Neural crest cell (in vitro differentiated cells): Measurements from ENCODE around the gene SMYD2. TPM values are rescaled to one million over a fixed set of nuclear protein-coding genes. Genes with fewer than 3 reads are reported as not detected.

Experiments
- DNase-seq: peaks from one replicate; pipeline ENCODE4 v3.0.0; 2021; ENCODE audit warnings: low read depth, mixed read lengths, low spot score
- H3K27ac Mint-ChIP-seq: one replicate; pipeline ENCODE4 v1.8.0; 2021; ENCODE audit warnings: mild to moderate bottlenecking, mixed read lengths; ENCODE audit not compliant: unreplicated experiment
- H3K27me3 Mint-ChIP-seq: 2 replicates; pipeline ENCODE4 v1.8.0; 2021; ENCODE audit warnings: low read depth, mild to moderate bottlenecking, mixed read lengths
- H3K36me3 Mint-ChIP-seq: 2 replicates; pipeline ENCODE4 v1.8.0; 2021; ENCODE audit warnings: low read depth, mild to moderate bottlenecking, mixed read lengths
- H3K4me1 Mint-ChIP-seq: 2 replicates; pipeline ENCODE4 v1.8.0; 2021; ENCODE audit warnings: mixed read lengths
- H3K4me3 Mint-ChIP-seq: one replicate; pipeline ENCODE4 v1.8.0; 2021; ENCODE audit warnings: mild to moderate bottlenecking, mixed read lengths
- H3K9me3 Mint-ChIP-seq: 2 replicates; pipeline ENCODE4 v1.8.0; 2021; ENCODE audit warnings: mixed read lengths
- CTCF ChIP-seq: fragments of 200-600 bp; sonication (generic); conservative IDR thresholded peaks from 2 replicates; pipeline ENCODE4 v1.5.0; 2021; ENCODE audit warnings: antibody characterized with exemption, mild to moderate bottlenecking
- total RNA-seq: library from RNA; stranded (reverse); gene quantifications from 2 replicates; pipeline ENCODE4 v1.2.1, GENCODE V29; 2021

Gene SMYD2
- total RNA-seq, 1 donor from 2014 or later: 59.3 TPM

- DNase-seq: no peak
- Mint-ChIP-seq H3K4me3 (no peak overlapping the region), H3K9me3 (no peaks in the 10 kb centered on the region), H3K36me3 (peaks cover 31% of the 10 kb centered on the region), H3K27ac (no peak overlapping the region), H3K4me1 (peaks cover 54% of the 10 kb centered on the region), H3K27me3 (no peaks in the 10 kb centered on the region)
- peak; percentile 29 for TF ChIP-seq CTCF
These were observed 36.8 kb downstream of the SMYD2 start for GRCh38 chr1:214317734-214318133.

DNA sequence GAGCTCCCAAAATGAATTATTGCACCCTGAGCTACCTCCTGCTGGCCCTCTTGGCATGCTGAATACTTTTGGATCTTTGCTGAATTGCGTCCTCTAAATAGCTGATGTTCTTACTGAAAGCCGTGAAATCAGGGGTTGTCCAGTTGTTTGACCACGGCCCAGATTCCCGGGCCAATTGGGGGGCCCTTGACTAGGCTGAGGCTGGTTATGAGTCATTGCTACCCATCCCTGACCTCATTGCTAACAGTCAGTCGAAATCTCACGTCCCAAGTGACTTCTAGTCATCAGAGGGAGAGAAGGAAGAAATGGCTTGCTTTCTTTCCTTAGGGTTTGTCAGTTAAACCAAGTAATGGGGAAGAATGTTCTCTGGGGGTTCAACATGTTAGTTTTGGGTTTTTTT, 37.4 kb downstream of the SMYD2 start:
- H3K36me3 Mint-ChIP-seq: peaks cover 31% of the 10 kb centered on the region
- DNase-seq: no peak
- TF ChIP-seq CTCF: no peak
- H3K4me3 Mint-ChIP-seq: peak overlapping the region; percentile 20
- H3K27me3 Mint-ChIP-seq: no peaks in the 10 kb centered on the region
- H3K27ac Mint-ChIP-seq: peak overlapping the region; percentile 63
- peaks cover 51% of the 10 kb centered on the region for H3K4me1 Mint-ChIP-seq
- no peaks in the 10 kb centered on the region for H3K9me3 Mint-ChIP-seq

DNA sequence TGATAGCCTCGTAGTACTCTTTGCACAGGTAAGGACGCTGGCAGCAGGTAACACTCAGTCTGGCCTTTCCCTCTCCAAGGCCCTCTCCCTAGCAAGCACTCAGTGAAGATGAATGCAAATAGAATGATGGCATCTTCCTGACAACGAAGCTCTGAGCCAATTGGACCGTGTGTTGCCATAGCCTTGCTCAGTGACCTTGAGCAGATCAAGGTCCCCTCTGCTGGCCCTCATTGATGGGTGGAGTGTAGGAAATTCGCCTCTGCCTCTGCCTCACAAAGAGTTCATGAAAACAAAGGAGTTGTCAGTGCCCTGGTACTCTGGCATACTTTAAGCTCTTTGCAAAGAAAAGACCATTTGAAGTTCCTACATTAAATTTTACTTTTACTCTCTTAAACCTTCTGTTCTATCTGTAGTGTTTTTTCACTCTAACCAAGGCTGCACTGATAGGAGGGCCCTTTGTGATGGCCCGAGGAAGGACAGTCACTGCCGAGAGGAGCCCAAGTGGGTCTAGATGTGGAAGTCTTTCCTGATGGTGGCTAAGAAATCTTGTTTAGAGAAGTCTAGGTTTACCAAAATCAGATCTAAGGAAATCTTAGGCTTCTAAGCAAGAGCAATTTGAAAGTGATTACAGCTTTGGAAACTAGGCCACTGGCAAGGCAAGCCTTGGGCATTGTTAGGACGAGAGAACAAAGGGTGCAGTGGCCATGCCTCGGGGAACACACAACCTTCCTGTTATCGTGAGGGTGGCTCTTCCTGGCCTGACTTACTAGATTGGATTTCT, 38.2 kb downstream of the SMYD2 start:
- Mint-ChIP-seq H3K36me3 (peaks cover 31% of the 10 kb centered on the region), H3K4me1 (peaks cover 44% of the 10 kb centered on the region), H3K27me3 (no peaks in the 10 kb centered on the region), H3K9me3 (no peaks in the 10 kb centered on the region), H3K4me3 (no peak overlapping the region), H3K27ac (peak overlapping the region; percentile 50)
- DNase-seq: no peak
- TF ChIP-seq CTCF: no peak

DNA sequence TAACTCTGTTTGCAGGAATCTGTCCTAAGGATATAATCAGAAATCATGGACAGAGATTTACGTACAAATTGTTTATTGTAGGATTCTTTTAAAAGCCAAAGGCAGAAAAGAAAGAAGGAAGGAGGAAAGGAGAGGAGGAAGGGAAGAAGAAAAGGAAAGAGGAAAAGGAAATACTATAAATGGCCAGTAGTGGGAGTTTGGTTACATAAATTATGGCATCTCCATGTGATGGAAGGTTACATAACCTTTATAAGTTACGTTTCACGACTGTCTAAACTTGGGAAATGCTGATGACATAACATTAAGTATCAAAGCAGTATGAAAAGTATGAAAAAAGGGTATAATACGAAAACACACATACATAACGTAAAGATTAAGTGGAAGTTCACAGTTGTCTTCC, 39.0 kb downstream of the SMYD2 start:
- Mint-ChIP-seq H3K4me1 (peaks cover 36% of the 10 kb centered on the region), H3K9me3 (no peaks in the 10 kb centered on the region), H3K27me3 (no peaks in the 10 kb centered on the region), H3K27ac (no peak overlapping the region), H3K4me3 (no peak overlapping the region), H3K36me3 (peaks cover 31% of the 10 kb centered on the region)
- DNase-seq: no peak
- peak; percentile 43 for TF ChIP-seq CTCF

DNA sequence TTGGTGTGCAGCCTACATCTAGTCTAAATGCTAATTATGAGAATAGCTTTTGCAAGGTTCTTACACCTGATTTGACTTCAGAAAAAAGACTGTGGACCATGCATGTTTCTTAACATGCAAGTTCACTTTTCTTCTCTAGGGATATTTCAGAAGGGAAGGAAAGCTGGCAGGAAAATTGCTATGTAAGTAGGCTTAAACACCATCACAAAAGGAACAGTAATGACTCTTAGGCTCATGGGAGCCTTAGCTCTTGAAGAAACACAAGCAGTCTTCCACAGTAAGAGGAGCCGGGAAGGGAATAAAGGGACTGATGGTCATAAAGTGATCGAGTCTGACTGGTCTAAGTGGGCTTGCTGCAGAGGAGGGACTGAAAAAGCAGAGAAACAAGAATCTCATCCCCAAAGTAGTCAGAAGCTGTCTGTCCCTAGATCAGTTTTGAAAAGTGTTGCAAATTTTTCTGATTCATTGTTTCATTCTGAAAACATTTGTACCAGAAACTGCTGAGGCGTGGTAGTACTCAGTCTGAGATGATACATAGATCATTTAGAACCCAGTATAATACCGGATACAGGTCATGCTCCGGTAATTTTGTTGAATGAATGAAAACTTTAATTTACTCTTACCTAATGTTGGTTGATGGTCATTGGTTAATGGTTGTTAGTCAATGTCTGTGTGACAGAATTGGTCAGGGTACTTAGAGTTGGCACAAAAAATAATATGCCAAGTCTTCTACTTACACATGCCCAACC, 40.9 kb downstream of the SMYD2 start:
- no peak for TF ChIP-seq CTCF
- DNase-seq: no peak
- H3K4me1 Mint-ChIP-seq: peaks cover 28% of the 10 kb centered on the region
- H3K36me3 Mint-ChIP-seq: peaks cover 28% of the 10 kb centered on the region
- no peak overlapping the region for H3K4me3 Mint-ChIP-seq
- no peaks in the 10 kb centered on the region for H3K27me3 Mint-ChIP-seq
- no peak overlapping the region for H3K27ac Mint-ChIP-seq
- no peaks in the 10 kb centered on the region for H3K9me3 Mint-ChIP-seq
